GM18526 (cell line): ENCODE results near the gene ATP8B4.

Experiments used
- POLR2A ChIP-seq: IDR thresholded peaks from 3 replicates; pipeline ENCODE4 v1.6.1; 2011; ENCODE audit not compliant: insufficient read length; ENCODE audit errors: extremely low read depth

ATP8B4 gene

DNA sequence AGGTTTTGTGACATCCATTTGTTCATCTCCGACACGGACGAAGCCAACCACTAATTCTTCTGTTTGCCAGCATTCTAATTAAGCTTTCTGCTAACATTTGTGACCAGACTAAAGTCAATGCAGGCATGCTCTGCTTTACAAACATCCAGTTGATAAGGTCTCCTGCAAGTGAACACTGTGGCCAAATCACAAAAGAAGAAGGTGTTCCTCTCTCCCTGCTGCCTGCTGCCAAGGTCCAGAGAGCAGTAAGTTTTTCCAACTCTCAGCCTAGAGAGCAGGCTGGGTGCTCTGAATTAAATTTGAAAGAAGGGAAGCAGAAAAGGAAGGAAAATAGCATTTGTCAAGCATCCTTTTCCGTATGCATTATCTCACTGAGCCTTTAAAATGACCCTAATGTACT, 133.6 kb downstream of the ATP8B4 start:
- no peak for TF ChIP-seq POLR2A

DNA sequence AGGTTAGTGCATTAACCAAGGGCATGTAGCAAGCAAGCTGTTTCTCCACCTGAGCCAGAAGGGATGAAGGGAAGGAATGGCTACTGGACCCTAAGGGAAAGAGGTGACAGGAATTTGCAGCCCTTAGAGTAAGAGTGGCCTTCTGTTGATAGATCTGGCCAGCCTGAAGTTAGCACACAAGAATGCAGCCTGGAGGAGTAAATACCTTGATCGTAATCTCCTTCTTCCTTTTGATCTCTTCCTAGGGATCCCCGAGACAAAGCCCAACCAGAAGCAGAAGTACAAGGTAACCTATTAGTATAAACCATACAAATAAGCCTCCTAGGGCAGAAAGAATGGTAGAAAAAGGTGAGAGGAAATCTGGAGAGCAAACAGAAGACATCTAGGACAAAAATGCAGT, 134.6 kb downstream of the ATP8B4 start:
- TF ChIP-seq POLR2A: no peak

DNA sequence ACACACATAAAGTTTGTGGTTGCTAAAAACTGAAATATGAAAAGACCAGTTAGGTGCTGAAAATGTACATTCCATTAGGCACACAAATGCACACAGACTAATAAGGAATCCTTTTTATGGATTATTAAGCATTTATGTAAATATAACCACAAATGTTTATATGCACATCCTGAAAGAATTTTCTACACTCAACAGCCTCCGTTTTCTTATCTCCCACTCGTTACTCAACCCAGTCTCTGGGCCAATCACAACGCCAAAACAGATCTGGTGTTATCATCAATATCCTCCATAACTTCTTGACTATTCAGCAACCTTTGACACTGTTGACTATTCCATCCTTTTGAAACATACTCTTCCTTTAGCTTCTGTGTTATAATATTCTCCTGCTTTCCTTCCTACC, 136.4 kb downstream of the ATP8B4 start:
- no peak for TF ChIP-seq POLR2A

- no peak for TF ChIP-seq POLR2A
Measured at GRCh38 chr15:49979705-49980382, 139.2 kb downstream of the ATP8B4 start.

- no peak for TF ChIP-seq POLR2A
Measured at GRCh38 chr15:49978121-49978520, 140.9 kb downstream of the ATP8B4 start.

DNA sequence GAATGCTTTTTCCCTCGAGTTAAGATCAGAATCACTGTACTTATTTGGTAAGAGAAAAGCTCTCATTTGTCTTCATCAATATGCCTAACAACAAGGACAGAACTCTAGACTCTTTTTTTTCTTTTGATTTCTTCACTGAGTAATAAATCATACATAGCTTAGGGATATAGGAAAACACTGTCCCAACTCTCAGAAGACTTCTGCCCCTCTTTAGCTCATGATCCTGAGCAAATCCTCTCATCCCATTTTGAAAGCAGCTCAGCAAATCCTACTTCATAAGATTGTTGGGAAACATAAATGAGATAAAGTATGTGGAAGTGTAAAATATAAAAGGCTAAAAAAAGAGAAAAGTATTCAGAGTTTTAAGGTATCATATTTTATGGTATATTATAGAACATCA, 141.7 kb downstream of the ATP8B4 start:
- TF ChIP-seq POLR2A: no peak

DNA sequence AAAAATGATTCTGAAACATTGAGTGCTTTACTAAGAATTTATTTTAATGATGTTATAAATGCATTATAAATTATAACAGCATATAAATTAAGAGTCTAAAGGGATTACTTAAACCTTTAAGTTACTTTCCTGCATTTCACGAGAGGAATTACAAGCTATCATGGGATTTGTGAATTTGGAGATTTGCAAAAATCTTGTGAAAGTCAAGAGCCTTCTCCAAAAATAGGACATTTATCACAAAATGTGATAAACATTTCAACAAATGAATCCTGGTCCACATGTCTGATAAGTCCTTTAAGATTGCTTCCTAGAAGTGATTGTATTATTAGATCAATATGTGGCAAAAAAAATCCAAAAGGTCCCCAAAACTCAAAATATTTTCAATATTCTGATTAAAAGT, 154.5 kb downstream of the ATP8B4 start:
- TF ChIP-seq POLR2A: no peak

- TF ChIP-seq POLR2A: no peak
Measured at GRCh38 chr15:49964061-49964460, 155.0 kb downstream of the ATP8B4 start.

DNA sequence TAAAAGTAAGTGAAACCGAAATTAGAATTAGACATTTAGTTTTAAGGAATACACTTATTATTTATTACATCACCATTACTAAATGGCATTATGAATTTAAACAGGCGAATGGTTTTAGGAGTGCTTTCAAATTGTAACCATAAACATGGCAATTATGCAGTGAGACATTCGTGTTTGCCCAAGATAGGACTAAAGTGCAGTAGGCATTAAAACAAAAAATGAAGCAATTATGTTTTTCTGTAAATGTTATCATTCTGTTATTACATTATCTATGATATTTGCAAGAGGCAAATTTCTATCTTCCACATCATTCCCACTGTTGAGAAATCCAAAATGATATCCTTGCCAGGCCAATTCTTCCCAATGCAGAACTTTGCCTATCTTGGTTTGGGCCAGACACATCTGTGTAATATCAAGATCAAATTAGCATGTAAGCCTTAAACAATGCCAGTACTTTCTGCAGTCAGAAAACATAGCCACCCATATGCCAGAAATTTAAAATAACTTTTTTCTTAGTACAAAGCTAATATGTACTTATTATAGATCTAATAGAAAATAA, 156.9 kb downstream of the ATP8B4 start:
- no peak for TF ChIP-seq POLR2A

GRCh38 chr15:49953421-49953820, 165.6 kb downstream of the ATP8B4 start:
- TF ChIP-seq POLR2A: no peak

DNA sequence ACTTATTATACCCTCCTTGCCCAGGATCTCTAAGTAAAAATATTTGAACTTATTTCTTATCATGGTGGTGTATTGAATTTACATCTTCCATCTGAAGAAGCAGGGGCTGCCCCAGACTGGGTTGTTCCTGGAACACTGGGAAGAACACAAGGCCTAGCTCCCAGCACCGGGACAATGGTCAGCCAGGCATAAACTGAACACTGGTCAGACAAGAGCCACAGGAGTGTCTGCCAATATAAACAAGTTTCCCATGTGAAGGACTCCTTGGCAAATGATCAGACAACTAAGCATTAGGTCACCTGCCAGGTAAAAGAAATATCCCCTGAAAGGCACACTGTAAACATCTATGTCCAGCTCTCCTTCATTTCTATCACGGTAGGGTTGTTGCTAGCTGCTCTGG, 172.4 kb downstream of the ATP8B4 start:
- TF ChIP-seq POLR2A: no peak

DNA sequence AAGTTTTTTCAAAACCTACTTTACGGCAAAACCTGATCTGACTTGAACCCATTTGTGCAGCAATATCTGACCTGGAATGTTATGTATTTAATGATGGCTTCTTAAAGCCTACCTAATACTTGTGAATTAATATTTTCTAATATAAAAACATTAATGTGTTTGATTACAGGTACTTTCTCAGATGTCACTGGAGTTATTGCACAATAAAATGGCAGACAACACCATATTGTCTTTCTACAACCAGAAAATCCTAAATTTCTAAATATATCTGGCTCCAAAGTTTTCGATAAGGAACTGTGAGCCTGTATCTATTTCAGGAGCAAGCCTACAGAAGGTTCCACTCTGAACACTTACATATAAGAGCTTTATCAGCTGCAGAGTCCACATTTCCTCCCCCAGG, 184.5 kb downstream of the ATP8B4 start:
- TF ChIP-seq POLR2A: no peak

DNA sequence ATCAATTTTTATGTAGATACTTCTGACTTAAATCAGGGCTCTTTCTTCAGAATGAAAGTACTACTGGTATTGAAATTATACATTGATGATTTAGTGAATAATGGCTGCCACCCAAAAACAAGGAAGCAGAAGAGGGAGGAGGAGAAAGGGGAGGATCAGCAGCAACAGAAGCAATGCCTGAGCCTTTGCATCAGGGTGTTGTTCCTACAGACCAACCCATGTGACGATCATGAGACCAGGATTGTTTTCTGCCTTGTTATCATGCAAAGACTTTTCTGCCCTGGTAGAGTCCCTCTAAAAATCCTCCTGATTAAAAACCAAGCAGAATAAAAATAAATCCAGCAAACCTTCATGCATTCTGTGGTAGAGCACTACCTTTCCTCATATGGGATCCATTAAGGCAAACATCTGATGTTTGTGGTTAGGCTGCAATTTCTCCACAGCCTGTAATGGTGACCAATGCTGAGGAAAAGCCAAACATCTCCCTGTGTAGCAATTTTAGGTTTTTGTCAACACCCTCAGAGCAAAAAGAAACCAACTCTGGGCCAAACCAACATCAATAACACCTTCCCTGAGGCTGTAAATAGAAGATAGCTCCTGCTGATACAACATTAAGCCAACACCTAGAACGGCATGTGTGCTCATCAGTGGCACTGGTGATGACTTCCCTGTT, 191.7 kb downstream of the ATP8B4 start:
- TF ChIP-seq POLR2A: no peak

GRCh38 chr15:49926740-49927139, 192.3 kb downstream of the ATP8B4 start:
- no peak for TF ChIP-seq POLR2A

- no peak for TF ChIP-seq POLR2A
Measured at GRCh38 chr15:49923671-49924070, 195.4 kb downstream of the ATP8B4 start.

GRCh38 chr15:49919034-49919433, 200.0 kb downstream of the ATP8B4 start:
- TF ChIP-seq POLR2A: no peak

DNA sequence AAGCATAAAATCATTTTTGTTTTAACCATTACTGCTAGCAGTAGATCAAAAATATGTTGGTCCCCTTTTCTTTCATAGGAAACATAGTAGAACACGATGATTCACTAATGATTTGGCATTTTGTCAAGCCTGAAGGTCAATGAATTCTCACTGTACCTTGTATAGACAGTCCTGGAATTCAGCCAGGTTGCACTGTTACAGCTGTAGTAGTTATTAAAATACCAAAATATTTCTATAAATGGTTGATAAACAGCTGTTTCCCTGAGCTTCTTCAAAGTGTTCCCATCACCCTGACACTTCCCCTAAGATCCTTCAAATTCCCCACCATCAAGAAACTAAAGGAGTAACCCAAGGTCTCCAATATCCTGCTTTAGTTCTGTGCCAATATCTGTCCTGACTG, 200.9 kb downstream of the ATP8B4 start:
- TF ChIP-seq POLR2A: no peak
